ENCODE measurements around the gene ZBED4. TPM values are rescaled to one million over a fixed set of nuclear protein-coding genes. Genes with fewer than 3 reads are reported as not detected.

Gene ZBED4
- total and polyA plus RNA-seq, 12 donors: 2.1 to 8.6 (median 5.6) TPM

- DNase-seq: no peak
- peak overlapping the region; percentile 42 to 93 (median 85) for H3K27ac ChIP-seq
- H3K27me3 ChIP-seq: no peaks in the 10 kb centered on the region
- TF ChIP-seq CTCF (IDR thresholded peaks at IDR 0.05) (no peak), POLR2A (IDR thresholded peaks at IDR 0.05) (no peak)
- peak overlapping the region in 3 of 4 donors; percentile 26 to 77 (median 64) for H3K4me3 ChIP-seq
- H3K36me3 ChIP-seq (replicated peaks in 1 of 2): peaks cover 0 to 18% of the 10 kb centered on the region in 2 donors
- intact Hi-C loops (cut with DNase I): no loop called here
- H3K4me1 ChIP-seq (replicated peaks in 1 of 2): peaks cover 19 to 24% of the 10 kb centered on the region in 2 donors
- no peaks in the 10 kb centered on the region for H3K9me3 ChIP-seq (replicated peaks in 1 of 3)
- WGBS, 4 donors: 0 to 1% methylated on average over 58 to 102 of the region's 110 CpGs; no CpG with 5 or more reads in 2 of the 4 donors
Measured at GRCh38 chr22:49827271-49827852, 26.3 kb upstream of the ZBED4 start.

- Histone ChIP-seq H3K4me1 (replicated peaks in 1 of 2) (peaks cover 19 to 23% of the 10 kb centered on the region in 2 donors), H3K27me3 (no peaks in the 10 kb centered on the region), H3K4me3 (peak within 1 kb of the TSS; percentile 26 to 77 (median 70)), H3K36me3 (replicated peaks in 1 of 2) (peaks cover 0 to 11% of the 10 kb centered on the region in 2 donors), H3K9me3 (replicated peaks in 1 of 3) (no peaks in the 10 kb centered on the region), H3K27ac (peak within 1 kb of the TSS; percentile 42 to 93 (median 85))
- peak in 6 of 7 donors; percentile 36 to 67 (median 50) for DNase-seq
- WGBS, 4 donors: 17 to 92% (median 50%) methylated on average over 1 to 54 of the region's 54 CpGs
- intact Hi-C loops (cut with DNase I): no loop called here
- TF ChIP-seq CTCF (IDR thresholded peaks at IDR 0.05) (no peak), POLR2A (IDR thresholded peaks at IDR 0.05) (peak; percentile 47 to 57)
Measured at GRCh38 chr22:49827853-49828598, 25.6 kb upstream of the ZBED4 start, which contains the start of gene BRD1. TSS of gene BRD1 (minus strand) at chr22:49827873. CDS start at chr22:49824317, 3,556 bp downstream.

GRCh38 chr22:49828599-49828965 lies 25.1 kb upstream of the ZBED4 start:
- peaks cover 0 to 5% of the 10 kb centered on the region in 2 donors for H3K36me3 ChIP-seq (replicated peaks in 1 of 2)
- no peaks in the 10 kb centered on the region for H3K27me3 ChIP-seq
- no peak for DNase-seq
- intact Hi-C loops (cut with DNase I): no loop called here
- H3K9me3 ChIP-seq (replicated peaks in 1 of 3): no peaks in the 10 kb centered on the region
- no peak overlapping the region for H3K27ac ChIP-seq
- TF ChIP-seq POLR2A (IDR thresholded peaks at IDR 0.05) (no peak), CTCF (IDR thresholded peaks at IDR 0.05) (no peak)
- H3K4me1 ChIP-seq (replicated peaks in 1 of 2): peaks cover 19 to 23% of the 10 kb centered on the region in 2 donors
- WGBS, 4 donors: 91 to 98% (median 92%) methylated on average over 14 of the region's 14 CpGs
- H3K4me3 ChIP-seq: no peak overlapping the region

- no peak overlapping the region for H3K4me3 ChIP-seq
- H3K36me3 ChIP-seq (replicated peaks in 1 of 2): no peaks in the 10 kb centered on the region
- no peak overlapping the region for H3K27ac ChIP-seq
- TF ChIP-seq CTCF (IDR thresholded peaks at IDR 0.05): no peak
- TF ChIP-seq POLR2A (IDR thresholded peaks at IDR 0.05): no peak
- H3K27me3 ChIP-seq: no peaks in the 10 kb centered on the region
- intact Hi-C loops (cut with DNase I): no loop called here
- peaks cover 19 to 22% of the 10 kb centered on the region in 2 donors for H3K4me1 ChIP-seq (replicated peaks in 1 of 2)
- H3K9me3 ChIP-seq (replicated peaks in 1 of 3): no peaks in the 10 kb centered on the region
- DNase-seq: no peak
- 92 to 98% (median 96%) methylated on average over 14 to 17 of the region's 17 CpGs for WGBS, 4 donors
Measured at GRCh38 chr22:49829044-49829853, 24.4 kb upstream of the ZBED4 start.

Data from adrenal gland (tissue), 12 donors.